ENCODE data around the gene RTL1. TPM values are rescaled to one million over a fixed set of nuclear protein-coding genes. Genes with fewer than 3 reads are reported as not detected.

The RTL1 gene
- total RNA-seq, 4 donors from 2014 or later: not detected

- H3K27ac ChIP-seq: no peak overlapping the region
- in situ Hi-C loops (cut with MboI; ENCODE audit: low pct_ligation_motif_present in 1 of 4, low pct_unique_long_range_greater_than_20kb in 1 of 4, low sequenced_read_pairs in 3 of 4): loop anchor here in 1 of 4 donors (10.0 to 25.0 kb wide), 2 partner anchors 385 to 783 kb away; no protein-coding TSS in a partner anchor
- H3K4me3 ChIP-seq: no peak overlapping the region
- TF ChIP-seq CTCF (IDR thresholded peaks at IDR 0.05): no peak
- TF ChIP-seq EP300 (IDR thresholded peaks at IDR 0.05; ENCODE audit: low read depth): no peak
- no peak for TF ChIP-seq POLR2AphosphoS5 (IDR thresholded peaks at IDR 0.05)
- no peak for TF ChIP-seq POLR2A (IDR thresholded peaks at IDR 0.05)
- intact Hi-C loops (cut with DNase I; ENCODE audit: low total_unique reads): loop anchor here (5.0 to 10.0 kb wide), 2 partner anchors 383 to 775 kb away; no protein-coding TSS in a partner anchor
- H3K9me3 ChIP-seq: no peaks in the 10 kb centered on the region
- no peak for DNase-seq
- H3K36me3 ChIP-seq: no peaks in the 10 kb centered on the region
- WGBS, 2 donors (ENCODE audit: low coverage in 1 of 2): 75 to 82% methylated on average over 8 to 14 of the region's 14 CpGs
- peaks cover 0 to 8% (median 0%) of the 10 kb centered on the region in 4 donors for H3K4me1 ChIP-seq
- H3K27me3 ChIP-seq: no peaks in the 10 kb centered on the region
These were observed 51.4 kb downstream of the RTL1 start for GRCh38 chr14:100851946-100852620.

GRCh38 chr14:100851586-100851916, 52.0 kb downstream of the RTL1 start:
- no peaks in the 10 kb centered on the region for H3K27me3 ChIP-seq
- in situ Hi-C loops (cut with MboI; ENCODE audit: low pct_ligation_motif_present in 1 of 4, low pct_unique_long_range_greater_than_20kb in 1 of 4, low sequenced_read_pairs in 3 of 4) (loop anchor here in 1 of 4 donors (10.0 to 25.0 kb wide), 2 partner anchors 386 to 783 kb away; no protein-coding TSS in a partner anchor), intact Hi-C loops (cut with DNase I; ENCODE audit: low total_unique reads) (loop anchor here (5.0 to 10.0 kb wide), 2 partner anchors 383 to 776 kb away; no protein-coding TSS in a partner anchor)
- H3K4me3 ChIP-seq: no peak overlapping the region
- WGBS, 2 donors (ENCODE audit: low coverage in 1 of 2): 82% methylated on average over 13 of the region's 13 CpGs; no CpG with 5 or more reads in 1 of the 2 donors
- no peaks in the 10 kb centered on the region for H3K9me3 ChIP-seq
- DNase-seq: no peak
- no peak for TF ChIP-seq POLR2A (IDR thresholded peaks at IDR 0.05)
- TF ChIP-seq POLR2AphosphoS5 (IDR thresholded peaks at IDR 0.05): no peak
- TF ChIP-seq EP300 (IDR thresholded peaks at IDR 0.05; ENCODE audit: low read depth): no peak
- no peak for TF ChIP-seq CTCF (IDR thresholded peaks at IDR 0.05)
- no peaks in the 10 kb centered on the region for H3K36me3 ChIP-seq
- H3K27ac ChIP-seq: no peak overlapping the region
- peaks cover 0 to 8% (median 0%) of the 10 kb centered on the region in 4 donors for H3K4me1 ChIP-seq

GRCh38 chr14:100850841-100851585, 52.5 kb downstream of the RTL1 start:
- no peak overlapping the region for H3K27ac ChIP-seq

More at GRCh38 chr14:100850841-100851585, 52.5 kb downstream of the RTL1 start:
- peak; percentile 92 for DNase-seq
- intact Hi-C loops (cut with DNase I; ENCODE audit: low total_unique reads) (loop anchor here (5.0 to 10.0 kb wide), 2 partner anchors 384 to 776 kb away; no protein-coding TSS in a partner anchor), in situ Hi-C loops (cut with MboI; ENCODE audit: low pct_ligation_motif_present in 1 of 4, low pct_unique_long_range_greater_than_20kb in 1 of 4, low sequenced_read_pairs in 3 of 4) (loop anchor here in 1 of 4 donors (10.0 to 25.0 kb wide), 2 partner anchors 386 to 784 kb away; no protein-coding TSS in a partner anchor)
- H3K27me3 ChIP-seq: no peaks in the 10 kb centered on the region
- peaks cover 0 to 8% (median 0%) of the 10 kb centered on the region in 4 donors for H3K4me1 ChIP-seq
- no peaks in the 10 kb centered on the region for H3K36me3 ChIP-seq
- WGBS, 2 donors (ENCODE audit: low coverage in 1 of 2): 39% methylated on average over 8 of the region's 8 CpGs; no CpG with 5 or more reads in 1 of the 2 donors
- TF ChIP-seq POLR2AphosphoS5 (IDR thresholded peaks at IDR 0.05): no peak
- TF ChIP-seq EP300 (IDR thresholded peaks at IDR 0.05; ENCODE audit: low read depth): no peak
- peak; percentile 82 to 94 (median 91) for TF ChIP-seq CTCF (IDR thresholded peaks at IDR 0.05)
- H3K4me3 ChIP-seq: no peak overlapping the region
- no peaks in the 10 kb centered on the region for H3K9me3 ChIP-seq

Measured in transverse colon (tissue), 4 donors.